Measurements from ENCODE around the gene LAX1.
"Not testable (repeated sequence)": the region's sequence is repeated elsewhere in the genome, so short reads cannot be mapped to it uniquely, and the experiment has no call there.

The LAX1 gene

DNA sequence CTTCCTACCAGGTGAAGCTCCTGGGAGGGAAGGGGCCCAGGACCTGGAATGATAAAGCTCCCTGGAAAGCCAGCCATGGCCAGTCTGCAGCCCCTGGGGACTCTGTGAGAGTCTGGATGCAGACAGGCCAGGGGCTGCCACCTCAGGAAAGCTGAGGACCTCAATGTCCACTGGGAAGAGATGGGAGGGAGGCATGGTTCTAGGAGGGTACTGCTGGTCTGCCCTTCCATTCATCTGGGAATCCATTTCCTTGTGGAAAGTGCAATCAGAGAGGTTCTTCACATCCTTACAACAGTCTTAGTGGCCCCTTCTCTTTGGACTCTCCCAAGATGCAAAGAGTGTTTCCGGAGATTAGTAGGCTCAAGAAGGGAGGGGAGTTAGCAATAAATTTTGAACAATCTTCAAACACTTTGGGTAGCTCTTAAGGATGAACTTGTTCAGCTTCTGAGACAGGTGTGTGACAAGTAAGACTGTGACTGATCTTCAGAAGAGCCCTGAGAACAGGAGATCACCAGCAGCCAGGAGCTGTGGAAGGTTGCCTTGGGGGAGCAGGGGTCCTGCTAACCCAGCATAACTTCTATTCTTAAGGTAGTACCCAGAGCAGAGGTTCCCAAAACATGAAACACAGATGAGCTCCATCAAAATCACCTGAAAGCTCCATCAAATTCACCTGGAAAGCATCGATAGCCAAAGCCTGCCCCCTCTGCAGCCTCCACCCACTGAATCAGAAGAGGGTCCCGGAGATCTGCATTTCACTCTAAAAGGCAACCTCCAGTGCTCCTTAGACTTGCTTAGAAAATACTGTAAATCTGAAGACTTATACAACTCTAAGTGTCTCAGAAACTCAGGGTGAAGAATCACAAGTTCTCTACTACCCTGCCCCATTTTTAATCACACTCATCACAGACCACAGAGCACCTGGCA is 616 bp upstream of the LAX1 start:
- DNase-seq = no peak
- in situ Hi-C loops (cut with HindIII; ENCODE audit: low pct_ligation_motif_present, low pct_unique_long_range_greater_than_20kb, low sequenced_read_pairs) = no loop called here

GRCh38 chr1:203768256-203768655 is 3.3 kb downstream of the LAX1 start:
- no peak for DNase-seq
- in situ Hi-C loops (cut with HindIII; ENCODE audit: low pct_ligation_motif_present, low pct_unique_long_range_greater_than_20kb, low sequenced_read_pairs) = no loop called here

DNA sequence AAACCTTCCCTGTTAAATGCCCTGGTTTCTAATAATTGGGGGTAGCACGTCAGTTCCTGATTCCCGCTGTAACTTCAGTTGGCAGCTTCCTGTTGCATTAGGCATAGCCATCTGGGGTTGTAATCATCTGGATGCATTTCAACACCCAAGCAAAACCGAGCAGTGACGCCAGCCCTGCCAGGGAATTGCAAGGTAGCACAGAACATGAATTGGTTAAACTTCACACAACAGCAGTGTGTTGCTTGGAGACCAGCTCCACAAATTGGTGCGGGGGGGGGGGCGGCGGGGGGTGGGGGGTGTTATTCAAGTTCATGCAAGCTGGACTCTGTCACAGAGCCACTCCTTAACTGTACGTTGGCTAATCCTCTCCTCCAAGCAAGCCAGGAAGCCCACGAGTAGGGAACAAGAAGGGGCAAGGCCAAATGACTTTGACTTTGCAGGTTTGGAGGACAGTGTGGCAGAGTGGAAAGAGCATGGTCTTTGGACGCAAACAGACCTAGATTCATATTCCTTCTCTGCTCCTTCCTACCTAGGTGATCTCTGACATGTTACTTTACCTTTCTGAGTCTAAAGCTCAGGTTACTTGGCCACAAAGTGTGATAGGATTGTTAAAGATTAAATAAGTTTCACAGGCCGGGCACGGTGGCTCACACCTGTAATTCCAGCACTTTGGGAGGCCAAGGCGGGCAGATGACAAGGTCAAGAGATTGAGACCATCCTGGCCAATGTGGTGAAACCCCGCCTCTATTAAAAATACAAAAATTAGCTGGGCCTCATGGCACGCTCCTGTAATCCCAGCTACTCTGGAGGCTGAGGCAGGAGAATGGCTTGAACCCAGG is 4.7 kb downstream of the LAX1 start:
- in situ Hi-C loops (cut with HindIII; ENCODE audit: low pct_ligation_motif_present, low pct_unique_long_range_greater_than_20kb, low sequenced_read_pairs) = no loop called here
- DNase-seq = peak; percentile 65

DNA sequence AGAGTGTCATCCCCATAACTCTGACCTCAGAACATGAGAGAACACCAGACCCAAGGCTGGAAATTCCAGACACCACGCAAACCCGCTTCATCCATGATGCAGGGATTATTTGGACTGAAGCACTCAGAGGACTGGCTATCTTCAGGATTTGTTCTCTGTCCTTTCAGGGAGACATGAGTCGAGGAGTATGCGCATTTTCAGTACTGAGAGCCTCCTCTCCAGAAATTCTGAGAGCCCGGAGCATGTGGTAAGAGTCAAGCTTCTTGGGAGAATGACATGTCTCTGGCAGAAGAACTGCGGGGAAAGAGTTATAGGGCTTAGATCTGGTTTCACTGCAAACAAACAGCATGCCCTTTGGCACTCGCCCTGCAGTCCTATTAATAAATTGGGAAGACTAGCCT is 6.9 kb downstream of the LAX1 start:
- DNase-seq = no peak
- in situ Hi-C loops (cut with HindIII; ENCODE audit: low pct_ligation_motif_present, low pct_unique_long_range_greater_than_20kb, low sequenced_read_pairs) = no loop called here

DNA sequence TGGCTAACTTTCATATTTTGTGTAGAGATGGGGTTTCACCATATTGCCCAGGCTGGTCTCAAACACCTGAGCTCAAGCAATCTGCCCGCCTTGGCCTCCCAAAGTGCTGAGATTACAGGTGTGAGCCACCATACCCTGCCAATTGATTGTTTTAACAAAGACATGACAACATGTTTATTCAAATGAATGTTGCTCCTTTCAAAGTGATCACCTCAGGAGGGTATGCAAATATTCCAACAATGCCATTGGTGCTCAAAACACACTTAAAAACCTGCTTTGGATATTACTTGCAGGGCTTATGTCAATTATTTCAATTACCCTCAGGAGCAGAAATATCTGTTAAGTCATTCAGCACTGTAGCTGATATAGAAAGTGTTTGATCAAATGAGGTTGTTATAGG is 7.9 kb downstream of the LAX1 start:
- DNase-seq = no peak
- in situ Hi-C loops (cut with HindIII; ENCODE audit: low pct_ligation_motif_present, low pct_unique_long_range_greater_than_20kb, low sequenced_read_pairs) = no loop called here

GRCh38 chr1:203776636-203777035 is 11.7 kb downstream of the LAX1 start:
- no peak for DNase-seq
- in situ Hi-C loops (cut with HindIII; ENCODE audit: low pct_ligation_motif_present, low pct_unique_long_range_greater_than_20kb, low sequenced_read_pairs) = no loop called here

GRCh38 chr1:203777596-203777995 is 12.6 kb downstream of the LAX1 start:
- in situ Hi-C loops (cut with HindIII; ENCODE audit: low pct_ligation_motif_present, low pct_unique_long_range_greater_than_20kb, low sequenced_read_pairs) = no loop called here
- no peak for DNase-seq

- no peak for DNase-seq
- in situ Hi-C loops (cut with HindIII; ENCODE audit: low pct_ligation_motif_present, low pct_unique_long_range_greater_than_20kb, low sequenced_read_pairs) = no loop called here
Observed at GRCh38 chr1:203778146-203778545, 13.2 kb downstream of the LAX1 start.

- no peak for DNase-seq
- in situ Hi-C loops (cut with HindIII; ENCODE audit: low pct_ligation_motif_present, low pct_unique_long_range_greater_than_20kb, low sequenced_read_pairs) = no loop called here
Observed at GRCh38 chr1:203778789-203779188, 13.8 kb downstream of the LAX1 start.

DNA sequence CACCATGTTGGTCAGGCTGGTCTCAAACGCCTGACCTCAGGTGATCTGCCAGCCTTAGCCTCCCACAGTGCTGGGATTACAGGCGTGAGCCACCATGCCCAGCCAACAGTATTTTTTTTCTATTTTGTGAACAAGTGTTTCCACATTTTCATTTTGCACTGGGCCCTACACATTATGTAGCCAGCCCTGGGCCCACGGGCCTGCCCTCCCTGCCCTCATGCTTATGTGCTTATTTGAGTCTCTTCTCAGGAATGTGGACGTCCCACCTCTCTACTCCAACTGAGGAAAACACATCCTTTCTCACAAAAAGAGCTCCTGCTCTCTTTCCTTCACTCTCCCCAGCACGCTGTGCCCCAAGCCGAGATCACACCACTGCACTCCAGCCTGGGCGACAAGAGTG is 17.0 kb downstream of the LAX1 start:
- DNase-seq = no peak
- in situ Hi-C loops (cut with HindIII; ENCODE audit: low pct_ligation_motif_present, low pct_unique_long_range_greater_than_20kb, low sequenced_read_pairs) = no loop called here

GRCh38 chr1:203789966-203790365 is 25.0 kb downstream of the LAX1 start:
- DNase-seq = no peak
- in situ Hi-C loops (cut with HindIII; ENCODE audit: low pct_ligation_motif_present, low pct_unique_long_range_greater_than_20kb, low sequenced_read_pairs) = no loop called here

DNA sequence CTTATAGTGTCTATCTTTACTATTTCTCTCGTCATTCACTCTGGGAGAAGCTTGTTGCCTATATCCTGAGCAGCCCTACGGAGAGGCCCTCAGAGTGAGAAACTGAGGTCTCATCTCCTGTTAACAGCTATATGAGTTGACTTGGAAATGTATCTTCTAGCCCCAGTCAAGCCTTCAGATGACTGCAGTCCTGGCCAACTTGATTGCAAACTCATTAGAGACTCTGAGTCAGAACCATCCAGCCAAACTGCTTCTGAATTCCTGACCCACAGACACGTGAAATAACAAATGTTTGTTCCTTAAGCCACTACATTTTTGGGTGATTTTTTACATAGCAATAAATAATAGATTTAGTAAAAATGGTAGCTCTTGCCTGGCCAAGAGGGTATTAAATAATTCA is 26.5 kb downstream of the LAX1 start:
- no peak for DNase-seq
- in situ Hi-C loops (cut with HindIII; ENCODE audit: low pct_ligation_motif_present, low pct_unique_long_range_greater_than_20kb, low sequenced_read_pairs) = no loop called here

GRCh38 chr1:203792486-203792885 is 27.5 kb downstream of the LAX1 start:
- no peak for DNase-seq
- in situ Hi-C loops (cut with HindIII; ENCODE audit: low pct_ligation_motif_present, low pct_unique_long_range_greater_than_20kb, low sequenced_read_pairs) = no loop called here

- DNase-seq; in situ Hi-C loops (cut with HindIII; ENCODE audit: low pct_ligation_motif_present, low pct_unique_long_range_greater_than_20kb, low sequenced_read_pairs): not testable (repeated sequence)
Observed at GRCh38 chr1:203793561-203793960, 28.6 kb downstream of the LAX1 start.

DNA sequence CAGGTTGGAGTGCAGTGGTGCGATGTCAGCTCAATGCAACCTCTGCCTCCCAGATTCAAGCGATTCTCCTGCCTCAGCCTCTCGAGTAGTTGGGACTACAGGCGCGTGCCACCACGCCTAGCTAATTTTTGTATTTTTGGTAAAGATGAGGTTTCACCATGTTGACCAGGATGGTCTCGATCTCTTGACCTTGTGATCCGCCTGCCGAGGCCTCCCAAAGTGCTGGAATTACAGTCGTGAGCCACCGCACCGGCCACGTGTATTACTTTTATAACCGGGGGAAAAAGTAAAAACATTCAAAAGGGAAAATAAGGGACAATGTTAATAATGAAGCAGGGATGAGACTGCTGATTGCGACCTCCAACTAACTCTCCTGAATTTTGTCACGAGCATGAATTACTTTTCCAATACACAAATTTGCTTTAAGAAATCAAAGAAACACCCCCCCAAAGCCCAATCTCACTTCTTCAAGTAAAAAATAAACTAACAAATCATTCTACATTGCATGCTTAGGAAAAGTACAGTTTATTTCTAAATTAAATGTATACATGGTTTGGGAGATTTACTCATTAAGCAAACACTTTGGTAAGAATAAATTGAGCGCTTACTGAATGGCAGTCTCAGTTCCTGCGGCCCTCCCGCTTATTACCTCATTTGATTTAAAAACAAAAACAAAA is 29.9 kb downstream of the LAX1 start:
- DNase-seq = no peak
- in situ Hi-C loops (cut with HindIII; ENCODE audit: low pct_ligation_motif_present, low pct_unique_long_range_greater_than_20kb, low sequenced_read_pairs) = no loop called here

- in situ Hi-C loops (cut with HindIII; ENCODE audit: low pct_ligation_motif_present, low pct_unique_long_range_greater_than_20kb, low sequenced_read_pairs) = no loop called here
- DNase-seq = peak; percentile 98
Observed at GRCh38 chr1:203795441-203796235, 30.7 kb downstream of the LAX1 start, which contains the start of the genes ZBED6 and ZC3H11A. Gene ZBED6, plus strand, starts transcription at chr1:203795623. Its CDS starts 1,900 bp downstream, at chr1:203797523. Gene ZC3H11A, plus strand, starts transcription at chr1:203795623. Its CDS starts 21,448 bp downstream, at chr1:203817071.

- in situ Hi-C loops (cut with HindIII; ENCODE audit: low pct_ligation_motif_present, low pct_unique_long_range_greater_than_20kb, low sequenced_read_pairs) = no loop called here
- peak; percentile 39 for DNase-seq
Observed at GRCh38 chr1:203796236-203796605, 31.2 kb downstream of the LAX1 start.

- in situ Hi-C loops (cut with HindIII; ENCODE audit: low pct_ligation_motif_present, low pct_unique_long_range_greater_than_20kb, low sequenced_read_pairs) = no loop called here
- no peak for DNase-seq
Observed at GRCh38 chr1:203797216-203797615, 32.2 kb downstream of the LAX1 start.
